H1 (cell line): ENCODE measurements around the gene SIGLEC14. TPM values are rescaled to one million over a fixed set of nuclear protein-coding genes. Genes with fewer than 3 reads are reported as not detected.

Experiments
- CTCF ChIA-PET: fragments of 300-600 bp; sonication (Branson Sonifier 250); formaldehyde crosslinking; loops from one replicate; lab custom pipeline; 2021; ENCODE audit not compliant: partially characterized antibody; lab: Charles Lee
- POLR2A ChIA-PET: fragments of 300-600 bp; sonication (Branson Sonifier 250); formaldehyde crosslinking; loops from one replicate; lab custom pipeline; 2021; ENCODE audit warnings: inconsistent platforms; ENCODE audit not compliant: partially characterized antibody; lab: Charles Lee
- DNase-seq, 2 experiments: peaks; one replicate each; pipeline versions ENCODE4 v3.0.0 to v3.0.0-alpha.2; 2010 to 2022; ENCODE audit warnings: low spot score in 2 of 2, low read depth in 1 of 2, mixed read lengths in 1 of 2
- FAIRE-seq: peaks from 2 replicates; lab custom pipeline; 2011; peaks lifted over from hg19 to GRCh38; lab: Jason Lieb, UNC
- H2AFZ ChIP-seq: 2 replicates; pipeline ENCODE4 v1.8.1; 2012; ENCODE audit warnings: low read length, inconsistent platforms
- H2AK5ac ChIP-seq: 2 replicates; pipeline ENCODE4 v1.6.1; 2013; ENCODE audit warnings: low read depth, low read length
- H2BK120ac ChIP-seq: replicated peaks from 2 replicates; pipeline ENCODE3; 2013; ENCODE audit warnings: low read depth, low read length, inconsistent platforms
- H2BK12ac ChIP-seq: 2 replicates; pipeline ENCODE4 v1.6.1; 2013; ENCODE audit warnings: low read depth, low read length
- H2BK15ac ChIP-seq: 2 replicates; pipeline ENCODE4 v1.6.1; 2013; ENCODE audit warnings: low read length
- H2BK20ac ChIP-seq: 2 replicates; pipeline ENCODE4 v1.6.1; 2013; ENCODE audit warnings: low read length
- H2BK5ac ChIP-seq: 2 replicates; pipeline ENCODE4 v1.6.1; 2013; ENCODE audit warnings: low read depth, low read length
- H3K14ac ChIP-seq: 2 replicates; pipeline ENCODE4 v1.6.1; 2013; ENCODE audit warnings: inconsistent platforms; ENCODE audit not compliant: insufficient read length
- H3K18ac ChIP-seq: 2 replicates; pipeline ENCODE4 v1.6.1; 2013; ENCODE audit warnings: low read length; ENCODE audit errors: extremely low read depth
- H3K23ac ChIP-seq: 2 replicates; pipeline ENCODE4 v1.6.1; 2013; ENCODE audit warnings: inconsistent platforms; ENCODE audit not compliant: insufficient read length
- H3K23me2 ChIP-seq: 2 replicates; pipeline ENCODE4 v1.6.1; 2013; ENCODE audit warnings: low read depth, low read length
- H3K27ac ChIP-seq: 2 replicates; pipeline ENCODE4 v1.6.1; 2011; ENCODE audit warnings: low read depth, low read length, inconsistent platforms
- H3K27me3 ChIP-seq, 4 experiments: replicated peaks in 1 of 4; 1 replicate in 1 of 4; 2 replicates in 3 of 4; pipeline versions ENCODE4 v1.6.1 to v1.8.1; 2011 to 2013; ENCODE audit warnings: low read length in 3 of 4, mild to moderate bottlenecking in 3 of 4, inconsistent platforms in 2 of 4, mixed read lengths in 2 of 4, moderate library complexity in 1 of 4; ENCODE audit not compliant: control insufficient read depth in 3 of 4, insufficient read depth in 3 of 4; ENCODE audit errors: extremely low read depth in 1 of 4
- H3K36me3 ChIP-seq, 4 experiments: 2 replicates each; pipeline versions ENCODE4 v1.6.1 to v1.8.1; 2011 to 2013; ENCODE audit warnings: mild to moderate bottlenecking in 4 of 4, low read length in 3 of 4, moderate library complexity in 2 of 4, control low read depth in 1 of 4, inconsistent platforms in 1 of 4; ENCODE audit not compliant: insufficient read depth in 4 of 4, control insufficient read depth in 2 of 4
- H3K4ac ChIP-seq: replicated peaks from 2 replicates; pipeline ENCODE3; 2013; ENCODE audit warnings: low read length, low read depth, mixed read lengths, inconsistent platforms; ENCODE audit not compliant: insufficient read length
- H3K4me1 ChIP-seq, 4 experiments: replicated peaks in 1 of 4; 1 replicate in 1 of 4; 2 replicates in 3 of 4; pipeline versions ENCODE4 v1.6.1 to v1.8.1; 2011 to 2013; ENCODE audit warnings: low read length in 3 of 4, inconsistent platforms in 2 of 4, mixed read lengths in 1 of 4; ENCODE audit not compliant: insufficient read depth in 4 of 4, control insufficient read depth in 3 of 4
- H3K4me2 ChIP-seq, 2 experiments: 2 replicates each; pipeline versions ENCODE4 v1.6.1 to v1.8.1; 2011 to 2013; ENCODE audit warnings: low read depth in 2 of 2, low read length in 2 of 2, control low read depth in 1 of 2, inconsistent platforms in 1 of 2, mild to moderate bottlenecking in 1 of 2; ENCODE audit not compliant: insufficient read depth in 1 of 2
- H3K4me3 ChIP-seq, 4 experiments: fragments of 200-600, 300-600 bp in 1 of 4; sonication (generic), shearing (Covaris generic), sonication (Bioruptor Twin) in 1 of 4; 2 replicates each; pipeline versions ENCODE4 v1.5.1 to v1.8.1; 2011 to 2016; ENCODE audit warnings: low read length in 4 of 4, low read depth in 3 of 4, control low read depth in 2 of 4, inconsistent platforms in 2 of 4, mild to moderate bottlenecking in 2 of 4, mixed read lengths in 1 of 4, moderate library complexity in 1 of 4; ENCODE audit not compliant: insufficient read depth in 2 of 4; ENCODE audit errors: extremely low read depth in 1 of 4
- H3K56ac ChIP-seq: replicated peaks from 2 replicates; pipeline ENCODE3; 2013; ENCODE audit warnings: low read depth, mild to moderate bottlenecking, mixed read lengths, low read length, inconsistent platforms; ENCODE audit not compliant: insufficient read length
- H3K79me1 ChIP-seq: 2 replicates; pipeline ENCODE4 v1.6.1; 2013; ENCODE audit warnings: low read depth, low read length, control low read depth
- H3K79me2 ChIP-seq, 2 experiments: 2 replicates each; pipeline versions ENCODE4 v1.6.1 to v1.8.1; 2012 to 2013; ENCODE audit warnings: low read length in 2 of 2, mild to moderate bottlenecking in 2 of 2, inconsistent platforms in 1 of 2; ENCODE audit not compliant: insufficient read depth in 2 of 2, control insufficient read depth in 1 of 2
- H3K9ac ChIP-seq, 4 experiments: replicated peaks in 1 of 4; 1 replicate in 1 of 4; 2 replicates in 3 of 4; pipeline versions ENCODE4 v1.6.1 to v1.8.1; 2011 to 2013; ENCODE audit warnings: low read depth in 3 of 4, low read length in 3 of 4, control low read depth in 2 of 4, mild to moderate bottlenecking in 2 of 4, moderate library complexity in 2 of 4, inconsistent platforms in 1 of 4; ENCODE audit errors: extremely low read depth in 1 of 4
- H3K9me3 ChIP-seq, 2 experiments: 2 replicates each; pipeline versions ENCODE4 v1.6.1 to v1.8.1; 2012 to 2013; ENCODE audit warnings: mild to moderate bottlenecking in 2 of 2, moderate library complexity in 2 of 2, control low read depth in 1 of 2, inconsistent platforms in 1 of 2, low read depth in 1 of 2, low read length in 1 of 2, mixed read lengths in 1 of 2; ENCODE audit not compliant: insufficient read depth in 2 of 2
- H4K20me1 ChIP-seq, 2 experiments: replicated peaks in 1 of 2; 2 replicates each; pipeline versions ENCODE3 to v1.8.1; 2011 to 2013; ENCODE audit warnings: inconsistent platforms in 2 of 2, low read length in 2 of 2, mild to moderate bottlenecking in 1 of 2; ENCODE audit not compliant: insufficient read depth in 2 of 2, control insufficient read depth in 1 of 2
- H4K5ac ChIP-seq: 2 replicates; pipeline ENCODE4 v1.6.1; 2013; ENCODE audit warnings: low read length, low read depth, mixed read lengths, inconsistent platforms; ENCODE audit not compliant: insufficient read length
- H4K8ac ChIP-seq: 2 replicates; pipeline ENCODE4 v1.8.0; 2013; ENCODE audit warnings: mild to moderate bottlenecking, moderate library complexity, low read length, inconsistent platforms; ENCODE audit not compliant: insufficient read depth; ENCODE audit errors: extremely low read depth
- H4K91ac ChIP-seq: replicated peaks from 2 replicates; pipeline ENCODE3; 2013; ENCODE audit warnings: low read length, mixed read lengths, inconsistent platforms; ENCODE audit not compliant: insufficient read length
- BACH1 ChIP-seq: IDR thresholded peaks from 2 replicates; pipeline ENCODE4 v1.6.1; 2012; ENCODE audit warnings: low read length, improper control_type of control experiment
- HDAC2 ChIP-seq, 2 experiments: fragments of 300-600 bp in 1 of 2; sonication (generic) in 1 of 2; IDR thresholded peaks; 2 replicates each; pipeline ENCODE4 v1.6.1; 2011 to 2012; ENCODE audit warnings: low read depth in 2 of 2, low read length in 2 of 2, mild to moderate bottlenecking in 2 of 2, moderate library complexity in 2 of 2, borderline replicate concordance in 1 of 2, inconsistent platforms in 1 of 2
- USF2 ChIP-seq: IDR thresholded peaks from 2 replicates; pipeline ENCODE4 v1.6.1; 2011; ENCODE audit warnings: low read length, improper control_type of control experiment
- WGBS, 2 experiments: shearing (Covaris generic) in 1 of 2; methylation state at CpG; one replicate each; pipeline versions ENCODE4 v1.1.6 to v1.1.7; 2013 to 2015; ENCODE audit warnings: low lambda C conversion rate in 2 of 2, mixed read lengths in 2 of 2, inconsistent platforms in 1 of 2, low coverage in 1 of 2, missing lambda C conversion rate in 1 of 2; ENCODE audit not compliant: insufficient replicate concordance in 2 of 2, insufficient coverage in 1 of 2, insufficient read length in 1 of 2; ENCODE audit errors: extremely low coverage in 1 of 2, missing lambda C conversion rate in 1 of 2; 5-methylcytosine and 5-hydroxymethylcytosine counted together
- polyA plus RNA-seq, 7 experiments: library from polyadenylated mRNA; depleted of rRNA in 3 of 7; stranded (reverse) in 5 of 7; unstranded in 2 of 7; fragments of >200 nt in 5 of 7; fragments of 200-250 nt in 2 of 7; gene quantifications; 1 replicate in 5 of 7; 2 replicates in 1 of 7; 4 replicates in 1 of 7; pipeline versions ENCODE4 v1.2.1 to v1.2.3, GENCODE V29; 2011 to 2013; ENCODE audit warnings: missing spikeins in 2 of 7, mixed read lengths in 2 of 7
- total RNA-seq: library from RNA; stranded (reverse); fragmentation: NEBNext Ultra II Directional; extraction: Animal tissue kit (Norgen Biotek cat#: 25700); gene quantifications from 2 replicates; pipeline ENCODE4 v1.2.1, GENCODE V29; 2021

Gene SIGLEC14
- total and polyA plus RNA-seq, 2 of the 8 experiments (the other 6 are each of a cell fraction or from before 2014, with no cell fraction given) = not detected

- H3K4ac ChIP-seq = no peak overlapping the region
- POLR2A ChIA-PET = no interaction called here
- H3K4me2 ChIP-seq = no peak overlapping the region
- H4K5ac ChIP-seq = no peak overlapping the region
- H2BK120ac ChIP-seq = no peak overlapping the region
- H2AFZ ChIP-seq = no peak overlapping the region
- CTCF ChIA-PET = no interaction called here
- H3K27me3 ChIP-seq = no peaks in the 10 kb centered on the region
- no peak overlapping the region for H2BK5ac ChIP-seq
- H3K23me2 ChIP-seq = no peaks in the 10 kb centered on the region; the same call in 1 of the 2 replicates
- H3K56ac ChIP-seq = no peak overlapping the region
- no peak overlapping the region for H3K14ac ChIP-seq
- peaks cover 31 to 62% of the 10 kb centered on the region in 2 experiments; a peak in 3 of 4 replicates for H3K9me3 ChIP-seq
- H2BK20ac ChIP-seq = no peak overlapping the region
- H2AK5ac ChIP-seq = no peak overlapping the region
- H4K8ac ChIP-seq = no peak overlapping the region
- H4K20me1 ChIP-seq = no peaks in the 10 kb centered on the region
- no peak overlapping the region for H3K23ac ChIP-seq
- H4K91ac ChIP-seq = no peak overlapping the region
- H3K36me3 ChIP-seq = no peaks in the 10 kb centered on the region
- WGBS, 2 experiments = 94% methylated on average over 17 of the region's 59 CpGs; no CpG with 5 or more reads in 1 of the 2 experiments
- no peak overlapping the region for H2BK15ac ChIP-seq
- H3K9ac ChIP-seq = no peak overlapping the region
- TF ChIP-seq HDAC2 (IDR thresholded peaks at IDR 0.05; ENCODE audit: borderline replicate concordance in 1 of 2, low read depth in 2 of 2, low read length in 2 of 2) (no peak), BACH1 (no peak), USF2 (no peak)
- no peak overlapping the region for H3K4me3 ChIP-seq
- FAIRE-seq = no peak
- H3K4me1 ChIP-seq = no peaks in the 10 kb centered on the region
- H3K27ac ChIP-seq = no peak overlapping the region
- H3K79me2 ChIP-seq = no peaks in the 10 kb centered on the region
- H3K18ac ChIP-seq = no peak overlapping the region
- no peaks in the 10 kb centered on the region for H3K79me1 ChIP-seq
- DNase-seq = no peak
- no peak overlapping the region for H2BK12ac ChIP-seq
These were observed 45.6 kb downstream of the SIGLEC14 start for GRCh38 chr19:51600940-51601580.
